OCI-LY3 (cell line): Measurements from ENCODE around the gene RAB35.

Experiments used
- H2AFZ ChIP-seq: fragments of 200-600, 300-600 bp; shearing (Covaris generic); 2 replicates; pipeline ENCODE4 v1.6.0; 2014; ENCODE audit warnings: antibody characterized with exemption, low read depth, low read length
- H3K27ac ChIP-seq: fragments of 200-600, 300-600 bp; sonication (generic); 2 replicates; pipeline ENCODE4 v1.5.1; 2014; ENCODE audit warnings: mild to moderate bottlenecking, low read length, moderate library complexity, mixed read lengths
- H3K27me3 ChIP-seq: fragments of 200-600, 300-600 bp; sonication (generic); 2 replicates; pipeline ENCODE4 v1.6.1; 2014; ENCODE audit warnings: low read depth, low read length, mixed read lengths
- H3K36me3 ChIP-seq: fragments of 200-600, 300-600 bp; sonication (generic); replicated peaks from 2 replicates; pipeline ENCODE3; 2014; ENCODE audit warnings: low read depth, low read length, mixed read lengths
- H3K4me1 ChIP-seq: fragments of 300-600, 200-600 bp; sonication (generic); 2 replicates; pipeline ENCODE4 v1.6.1; 2014; ENCODE audit warnings: low read length, mixed read lengths
- H3K4me2 ChIP-seq: fragments of 200-600, 300-600 bp; sonication (generic); 2 replicates; pipeline ENCODE4 v1.6.1; 2014; ENCODE audit warnings: low read length, mixed read lengths
- H3K4me3 ChIP-seq: fragments of 300-600, 200-600 bp; sonication (generic); 2 replicates; pipeline ENCODE4 v1.5.1; 2014; ENCODE audit warnings: antibody characterized with exemption, mild to moderate bottlenecking, low read length, moderate library complexity
- H3K79me2 ChIP-seq: fragments of 300-600, 200-600 bp; shearing (Covaris generic); 2 replicates; pipeline ENCODE4 v1.6.1; 2014; ENCODE audit warnings: mild to moderate bottlenecking, low read length, mixed read lengths
- H3K9ac ChIP-seq: fragments of 300-600, 200-600 bp; shearing (Covaris generic); 2 replicates; pipeline ENCODE4 v1.6.0; 2014; ENCODE audit warnings: mild to moderate bottlenecking, low read length, moderate library complexity
- H3K9me3 ChIP-seq: fragments of 200-600, 300-600 bp; shearing (Covaris generic); 2 replicates; pipeline ENCODE4 v1.6.1; 2014; ENCODE audit warnings: low read length, mixed read lengths; ENCODE audit not compliant: insufficient read depth
- H4K20me1 ChIP-seq: fragments of 200-600, 300-600 bp; sonication (generic); 2 replicates; pipeline ENCODE4 v1.6.1; 2016; ENCODE audit warnings: low read length, mixed read lengths; ENCODE audit not compliant: insufficient read depth
- EZH2phosphoT487 ChIP-seq: fragments of 200-600 bp; shearing (Covaris generic); IDR thresholded peaks from 2 replicates; pipeline ENCODE4 v1.6.1; 2018; ENCODE audit warnings: antibody characterized with exemption, mixed run types, low read depth
- TF ChIP-seq, protein P1 (sequence below): fragments of 200-600, 300-600 bp; sonication (generic); IDR thresholded peaks from 2 replicates; pipeline ENCODE4 v1.5.1; 2014; ENCODE audit warnings: antibody characterized with exemption, low read length, low read depth

The RAB35 gene

DNA sequence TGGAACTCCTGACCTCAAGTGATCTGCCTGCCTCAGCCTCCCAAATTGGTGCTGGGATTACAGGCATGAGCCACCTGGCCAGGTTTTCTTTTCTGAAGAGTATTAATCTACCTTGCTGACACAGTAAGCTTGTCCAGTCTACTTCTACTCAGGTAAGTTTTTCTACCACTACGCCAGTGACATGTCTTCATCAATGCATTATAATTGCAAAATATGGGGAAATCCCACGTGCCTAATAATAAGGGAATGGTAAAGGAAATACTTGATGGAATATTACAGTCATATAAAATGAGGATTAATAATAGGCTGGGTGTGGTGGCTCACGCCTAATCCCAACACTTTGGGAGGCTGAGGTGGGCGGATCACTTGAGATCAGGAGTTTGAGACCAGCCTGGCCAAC lies 62.3 kb downstream of the RAB35 start:
- Histone ChIP-seq H3K27me3 (no peaks in the 10 kb centered on the region), H3K9ac (no peak overlapping the region), H3K4me2 (no peak overlapping the region), H3K9me3 (no peaks in the 10 kb centered on the region), H3K36me3 (no peaks in the 10 kb centered on the region), H3K4me3 (no peak overlapping the region), H4K20me1 (0 out of 2 replicates have a peak, but pooled peaks cover 2% of the 10 kb centered on the region), H3K27ac (no peak overlapping the region), H3K4me1 (no peaks in the 10 kb centered on the region), H2AFZ (no peak overlapping the region), H3K79me2 (no peaks in the 10 kb centered on the region)
- TF ChIP-seq, protein P1, sequence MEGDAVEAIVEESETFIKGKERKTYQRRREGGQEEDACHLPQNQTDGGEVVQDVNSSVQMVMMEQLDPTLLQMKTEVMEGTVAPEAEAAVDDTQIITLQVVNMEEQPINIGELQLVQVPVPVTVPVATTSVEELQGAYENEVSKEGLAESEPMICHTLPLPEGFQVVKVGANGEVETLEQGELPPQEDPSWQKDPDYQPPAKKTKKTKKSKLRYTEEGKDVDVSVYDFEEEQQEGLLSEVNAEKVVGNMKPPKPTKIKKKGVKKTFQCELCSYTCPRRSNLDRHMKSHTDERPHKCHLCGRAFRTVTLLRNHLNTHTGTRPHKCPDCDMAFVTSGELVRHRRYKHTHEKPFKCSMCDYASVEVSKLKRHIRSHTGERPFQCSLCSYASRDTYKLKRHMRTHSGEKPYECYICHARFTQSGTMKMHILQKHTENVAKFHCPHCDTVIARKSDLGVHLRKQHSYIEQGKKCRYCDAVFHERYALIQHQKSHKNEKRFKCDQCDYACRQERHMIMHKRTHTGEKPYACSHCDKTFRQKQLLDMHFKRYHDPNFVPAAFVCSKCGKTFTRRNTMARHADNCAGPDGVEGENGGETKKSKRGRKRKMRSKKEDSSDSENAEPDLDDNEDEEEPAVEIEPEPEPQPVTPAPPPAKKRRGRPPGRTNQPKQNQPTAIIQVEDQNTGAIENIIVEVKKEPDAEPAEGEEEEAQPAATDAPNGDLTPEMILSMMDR: no peak
- TF ChIP-seq EZH2phosphoT487: no peak

DNA sequence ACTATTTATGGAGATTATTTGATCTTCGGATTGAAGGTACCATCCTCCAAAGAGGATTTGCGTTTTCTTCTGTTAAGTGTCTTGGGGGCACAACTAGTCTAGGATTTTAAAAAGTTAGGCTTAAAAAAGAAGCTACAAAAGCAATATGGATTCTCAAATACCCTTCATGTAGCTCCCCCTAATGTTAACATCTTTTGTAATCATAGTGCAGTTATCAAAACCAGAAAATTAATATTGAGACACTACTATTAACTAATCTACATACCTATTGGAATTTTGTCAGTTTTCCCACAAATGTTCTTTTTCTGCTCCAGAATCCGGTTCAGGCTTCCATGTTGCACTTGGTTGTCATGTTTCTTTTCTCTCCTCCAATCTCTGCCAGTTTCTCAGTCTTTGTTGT lies 65.0 kb downstream of the RAB35 start:
- no peak overlapping the region for H3K4me2 ChIP-seq
- no peaks in the 10 kb centered on the region for H3K4me1 ChIP-seq
- H3K79me2 ChIP-seq: no peaks in the 10 kb centered on the region
- H3K9me3 ChIP-seq: no peaks in the 10 kb centered on the region
- no peaks in the 10 kb centered on the region for H3K36me3 ChIP-seq
- H2AFZ ChIP-seq: no peak overlapping the region
- no peak overlapping the region for H3K9ac ChIP-seq
- H3K27me3 ChIP-seq: no peaks in the 10 kb centered on the region
- no peak overlapping the region for H3K27ac ChIP-seq
- TF ChIP-seq, protein P1: no peak
- TF ChIP-seq EZH2phosphoT487: no peak
- H4K20me1 ChIP-seq: 0 out of 2 replicates have a peak, but pooled peaks cover 2% of the 10 kb centered on the region
- H3K4me3 ChIP-seq: no peak overlapping the region

DNA sequence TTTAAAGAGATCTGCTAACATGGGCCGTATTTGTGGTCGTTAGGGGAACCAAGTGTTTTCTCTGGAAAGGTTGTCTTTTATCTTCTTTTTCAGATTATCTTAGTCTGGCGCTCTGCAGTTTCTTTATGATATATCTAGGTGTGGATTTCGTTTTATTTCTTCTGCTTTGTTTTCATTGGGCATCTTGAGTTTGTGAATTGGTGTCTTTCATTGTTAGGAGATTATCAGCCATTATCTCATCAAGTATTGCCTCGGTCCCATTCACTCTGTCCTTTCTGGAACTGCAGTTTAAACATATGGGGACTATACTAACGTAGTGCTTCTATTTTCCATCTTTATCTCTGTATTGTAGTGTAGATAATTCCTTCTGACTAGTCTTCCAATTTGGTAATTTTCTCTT lies 67.1 kb downstream of the RAB35 start:
- H2AFZ ChIP-seq: no peak overlapping the region
- TF ChIP-seq, protein P1: no peak
- no peak for TF ChIP-seq EZH2phosphoT487

DNA sequence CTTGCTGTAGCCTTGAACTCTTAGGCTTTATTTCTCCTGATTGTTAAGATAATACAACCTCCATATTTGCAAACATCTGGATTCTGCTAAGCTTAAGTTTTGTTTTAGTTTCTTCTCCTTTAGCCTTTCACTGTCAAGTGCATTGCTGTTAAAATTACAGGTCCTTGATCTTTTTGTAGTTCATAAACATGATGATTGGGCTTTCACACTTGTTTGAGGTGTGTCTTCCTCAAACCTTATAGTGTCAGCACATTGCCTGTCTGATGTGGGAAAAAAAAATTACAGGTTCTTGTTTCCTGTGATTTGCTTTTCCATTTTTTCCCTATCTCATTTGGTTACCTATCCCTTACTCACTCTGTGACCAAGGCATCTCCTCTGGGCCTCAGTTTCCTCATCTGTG lies 68.3 kb downstream of the RAB35 start:
- H2AFZ ChIP-seq: no peak overlapping the region
- H4K20me1 ChIP-seq: peaks cover 2% of the 10 kb centered on the region; the same call in 1 of the 2 replicates
- no peaks in the 10 kb centered on the region for H3K4me1 ChIP-seq
- no peak overlapping the region for H3K4me3 ChIP-seq
- H3K9me3 ChIP-seq: no peaks in the 10 kb centered on the region
- H3K4me2 ChIP-seq: no peak overlapping the region
- H3K27me3 ChIP-seq: no peaks in the 10 kb centered on the region
- no peaks in the 10 kb centered on the region for H3K36me3 ChIP-seq
- no peak overlapping the region for H3K27ac ChIP-seq
- H3K79me2 ChIP-seq: no peaks in the 10 kb centered on the region
- TF ChIP-seq EZH2phosphoT487: no peak
- TF ChIP-seq, protein P1: no peak
- H3K9ac ChIP-seq: no peak overlapping the region

More for the DNA sequence above, 67.1 kb downstream of the RAB35 start:
- Histone ChIP-seq H3K9ac (no peak overlapping the region), H3K27me3 (no peaks in the 10 kb centered on the region), H3K36me3 (no peaks in the 10 kb centered on the region), H3K9me3 (no peaks in the 10 kb centered on the region), H3K27ac (no peak overlapping the region), H3K4me1 (no peaks in the 10 kb centered on the region), H4K20me1 (0 out of 2 replicates have a peak, but pooled peaks cover 2% of the 10 kb centered on the region), H3K4me2 (no peak overlapping the region), H3K79me2 (no peaks in the 10 kb centered on the region), H3K4me3 (no peak overlapping the region)
